Suprapubic skin (tissue), 4 donors: ENCODE results near the gene ARSJ. TPM values are rescaled to one million over a fixed set of nuclear protein-coding genes. Genes with fewer than 3 reads are reported as not detected.

Source experiments
- DNase-seq, 2 donors: peaks; one replicate each; pipeline ENCODE4 v3.0.0-alpha.2; 2019; ENCODE audit warnings: low spot score in 2 of 2
- H3K27ac ChIP-seq: fragments of 200-600 bp; sonication (generic); one replicate; pipeline ENCODE4 v1.5.1; 2019
- H3K27me3 ChIP-seq: fragments of 200-600 bp; sonication (generic); one replicate; pipeline ENCODE4 v1.5.1; 2019
- H3K36me3 ChIP-seq: fragments of 200-600 bp; sonication (generic); one replicate; pipeline ENCODE4 v1.5.1; 2019
- H3K4me1 ChIP-seq: fragments of 200-600 bp; sonication (generic); one replicate; pipeline ENCODE4 v1.5.1; 2019
- H3K4me3 ChIP-seq: fragments of 200-600 bp; sonication (generic); one replicate; pipeline ENCODE4 v1.5.1; 2019; ENCODE audit warnings: mild to moderate bottlenecking
- H3K9me3 ChIP-seq: fragments of 200-600 bp; sonication (generic); one replicate; pipeline ENCODE4 v1.5.1; 2019
- EP300 ChIP-seq: sonication (generic); formaldehyde crosslinking; IDR thresholded peaks from one replicate; pipeline ENCODE4 v1.6.1; 2017; ENCODE audit warnings: antibody characterized with exemption
- POLR2A ChIP-seq, 2 donors: fragments of 450-650 bp; IDR thresholded peaks; one replicate each; pipeline ENCODE4 v1.6.1; 2017; ENCODE audit warnings: antibody characterized with exemption in 2 of 2, mild to moderate bottlenecking in 2 of 2, moderate library complexity in 2 of 2
- POLR2AphosphoS5 ChIP-seq, 3 donors: sonication (generic); formaldehyde crosslinking; IDR thresholded peaks; one replicate each; pipeline ENCODE4 v1.6.1; 2017; ENCODE audit warnings: antibody characterized with exemption in 3 of 3
- WGBS: methylation state at CpG from one replicate; pipeline ENCODE4 v1.1.5; 2018; 5-methylcytosine and 5-hydroxymethylcytosine counted together
- total RNA-seq, 4 donors: library from RNA; depleted of rRNA; stranded (reverse); fragments of >200 nt; gene quantifications; one replicate each; pipeline ENCODE4 v1.1.0, GENCODE V29; 2016
- TF ChIP-seq, protein P1 (sequence below), 2 donors: fragments of 200-600 bp in 1 of 2; fragments of 450-650 bp in 1 of 2; sonication (generic) in 1 of 2; IDR thresholded peaks; one replicate each; pipeline ENCODE4 v1.5.1; 2016 to 2019; ENCODE audit warnings: antibody characterized with exemption in 2 of 2, mild to moderate bottlenecking in 1 of 2, moderate library complexity in 1 of 2

ARSJ gene
- total RNA-seq, 4 donors from 2014 or later, result 1.6 to 3.9 (median 3.2) TPM

DNA sequence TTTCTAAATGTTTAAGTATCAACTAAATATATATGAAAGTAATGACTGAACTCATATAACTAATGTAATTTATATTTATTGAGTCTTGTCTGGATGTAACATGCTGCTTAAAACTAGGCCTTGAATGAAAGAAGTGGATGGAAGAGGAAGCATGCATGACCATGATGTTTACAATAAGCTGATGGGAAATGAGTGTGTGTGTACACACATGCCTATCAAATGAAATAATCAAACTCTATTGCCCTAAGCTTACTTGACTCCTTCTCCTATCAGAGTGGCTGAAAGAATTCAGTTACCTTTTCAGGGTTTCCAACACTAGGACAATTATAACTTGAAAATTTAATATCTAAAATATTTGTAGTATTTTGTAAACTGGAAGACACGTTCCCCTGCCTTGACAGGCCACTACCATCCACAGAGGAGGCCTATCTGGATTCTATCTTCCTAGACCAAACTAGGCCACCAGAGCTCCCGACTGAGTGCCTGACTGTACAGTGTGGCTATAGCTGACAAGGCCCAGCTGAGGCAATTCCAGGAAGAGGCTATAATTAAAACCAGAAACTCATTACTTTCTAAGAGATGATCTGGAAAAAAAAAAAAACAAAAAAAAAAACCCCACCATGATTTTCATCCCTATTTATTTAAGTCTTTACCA lies 7.6 kb downstream of the ARSJ start:
- H3K36me3 ChIP-seq, result no peaks in the 10 kb centered on the region
- no peaks in the 10 kb centered on the region for H3K27me3 ChIP-seq
- H3K4me3 ChIP-seq, result no peak overlapping the region
- 77% methylated on average over 2 of the region's 2 CpGs for WGBS
- DNase-seq, result no peak
- H3K9me3 ChIP-seq, result no peaks in the 10 kb centered on the region
- H3K27ac ChIP-seq, result no peak overlapping the region
- TF ChIP-seq, protein P1, sequence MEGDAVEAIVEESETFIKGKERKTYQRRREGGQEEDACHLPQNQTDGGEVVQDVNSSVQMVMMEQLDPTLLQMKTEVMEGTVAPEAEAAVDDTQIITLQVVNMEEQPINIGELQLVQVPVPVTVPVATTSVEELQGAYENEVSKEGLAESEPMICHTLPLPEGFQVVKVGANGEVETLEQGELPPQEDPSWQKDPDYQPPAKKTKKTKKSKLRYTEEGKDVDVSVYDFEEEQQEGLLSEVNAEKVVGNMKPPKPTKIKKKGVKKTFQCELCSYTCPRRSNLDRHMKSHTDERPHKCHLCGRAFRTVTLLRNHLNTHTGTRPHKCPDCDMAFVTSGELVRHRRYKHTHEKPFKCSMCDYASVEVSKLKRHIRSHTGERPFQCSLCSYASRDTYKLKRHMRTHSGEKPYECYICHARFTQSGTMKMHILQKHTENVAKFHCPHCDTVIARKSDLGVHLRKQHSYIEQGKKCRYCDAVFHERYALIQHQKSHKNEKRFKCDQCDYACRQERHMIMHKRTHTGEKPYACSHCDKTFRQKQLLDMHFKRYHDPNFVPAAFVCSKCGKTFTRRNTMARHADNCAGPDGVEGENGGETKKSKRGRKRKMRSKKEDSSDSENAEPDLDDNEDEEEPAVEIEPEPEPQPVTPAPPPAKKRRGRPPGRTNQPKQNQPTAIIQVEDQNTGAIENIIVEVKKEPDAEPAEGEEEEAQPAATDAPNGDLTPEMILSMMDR (IDR thresholded peaks at IDR 0.05), result no peak
- no peak for TF ChIP-seq EP300
- no peak for TF ChIP-seq POLR2A (IDR thresholded peaks at IDR 0.05)
- TF ChIP-seq POLR2AphosphoS5 (IDR thresholded peaks at IDR 0.05), result no peak
- H3K4me1 ChIP-seq, result peaks cover 3% of the 10 kb centered on the region

DNA sequence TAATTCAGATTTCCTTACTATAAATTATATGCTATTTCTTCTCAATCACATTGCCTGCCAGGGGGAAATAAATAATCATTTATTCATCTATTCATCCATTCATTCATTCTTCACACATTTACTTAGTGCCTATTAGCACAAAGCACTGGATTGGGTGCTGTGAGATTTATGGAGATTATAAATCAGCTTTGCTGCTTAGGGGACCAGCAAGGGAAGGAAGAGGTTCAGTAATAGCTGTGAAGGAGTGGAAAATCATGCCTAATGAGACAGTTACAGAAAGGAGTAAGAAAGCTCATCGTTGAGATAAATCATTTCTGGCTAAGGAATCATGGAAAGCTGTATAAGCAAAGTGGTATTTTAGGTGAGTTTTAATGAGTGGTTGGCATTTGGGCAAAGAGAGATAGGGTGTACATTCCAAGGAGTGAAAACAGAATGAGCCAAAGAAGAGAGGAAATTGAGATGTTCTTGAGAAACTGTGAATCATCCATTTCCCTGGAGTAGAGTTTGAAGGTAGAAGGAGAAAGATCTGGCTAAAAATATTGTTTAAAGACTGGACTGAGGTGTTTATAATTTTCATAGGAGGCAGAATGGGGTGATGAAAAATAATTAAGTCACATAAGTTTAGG lies 9.6 kb downstream of the ARSJ start:
- no peaks in the 10 kb centered on the region for H3K4me1 ChIP-seq
- no peaks in the 10 kb centered on the region for H3K9me3 ChIP-seq
- H3K36me3 ChIP-seq, result no peaks in the 10 kb centered on the region
- H3K27me3 ChIP-seq, result no peaks in the 10 kb centered on the region
- DNase-seq, result no peak
- no peak for TF ChIP-seq POLR2AphosphoS5 (IDR thresholded peaks at IDR 0.05)
- no peak for TF ChIP-seq POLR2A (IDR thresholded peaks at IDR 0.05)
- TF ChIP-seq EP300, result no peak
- TF ChIP-seq, protein P1 (IDR thresholded peaks at IDR 0.05), result no peak
- no peak overlapping the region for H3K4me3 ChIP-seq
- no peak overlapping the region for H3K27ac ChIP-seq
- WGBS, result 54% methylated on average over 1 of the region's 1 CpG

DNA sequence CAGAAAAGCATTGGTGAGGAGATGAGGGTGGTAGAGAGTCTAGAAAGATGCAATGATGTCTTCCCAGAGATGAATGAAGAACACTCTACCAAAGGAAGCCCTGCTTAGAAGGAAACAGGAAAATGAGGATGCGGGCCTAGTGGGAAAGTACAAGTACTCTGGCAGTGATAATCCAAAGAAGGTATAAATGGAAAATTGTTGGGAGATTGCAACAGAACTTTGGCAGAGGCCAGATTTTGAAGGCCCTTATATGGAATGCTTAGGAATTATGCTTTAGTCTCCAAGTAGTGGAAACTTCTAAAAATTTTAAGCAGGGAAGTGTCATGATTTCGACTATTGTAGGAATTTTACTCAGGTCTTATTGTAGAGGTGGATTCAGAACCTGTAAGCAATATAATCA lies 11.0 kb downstream of the ARSJ start:
- Histone ChIP-seq H3K27me3 (no peaks in the 10 kb centered on the region), H3K9me3 (no peaks in the 10 kb centered on the region), H3K4me3 (no peak overlapping the region), H3K27ac (no peak overlapping the region), H3K4me1 (no peaks in the 10 kb centered on the region), H3K36me3 (no peaks in the 10 kb centered on the region)
- WGBS, result 81% methylated on average over 2 of the region's 2 CpGs
- DNase-seq, result no peak
- TF ChIP-seq EP300 (no peak), POLR2AphosphoS5 (IDR thresholded peaks at IDR 0.05) (no peak), POLR2A (IDR thresholded peaks at IDR 0.05) (no peak)
- TF ChIP-seq, protein P1 (IDR thresholded peaks at IDR 0.05), result no peak

DNA sequence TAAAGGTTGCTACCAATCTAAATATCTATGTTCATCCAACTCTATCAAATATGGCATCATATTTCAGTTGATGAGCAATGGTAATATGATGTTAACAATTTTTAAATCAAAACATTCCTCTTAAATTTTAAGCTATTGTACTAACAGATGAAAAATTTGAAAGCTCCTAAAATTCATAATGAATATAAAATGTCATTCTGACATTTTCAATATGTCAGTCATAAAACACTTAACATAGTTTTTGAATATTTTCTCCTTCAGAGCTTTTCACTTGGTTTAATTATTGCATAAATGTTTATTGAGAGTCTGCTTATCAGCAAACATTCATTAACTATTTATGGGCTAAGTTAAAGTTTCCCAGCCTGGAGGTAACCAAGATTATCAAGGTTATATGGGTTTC lies 11.8 kb downstream of the ARSJ start:
- Histone ChIP-seq H3K4me3 (no peak overlapping the region), H3K27ac (no peak overlapping the region), H3K9me3 (no peaks in the 10 kb centered on the region), H3K27me3 (no peaks in the 10 kb centered on the region), H3K36me3 (no peaks in the 10 kb centered on the region), H3K4me1 (no peaks in the 10 kb centered on the region)
- TF ChIP-seq, protein P1 (IDR thresholded peaks at IDR 0.05), result no peak
- no peak for TF ChIP-seq EP300
- TF ChIP-seq POLR2AphosphoS5 (IDR thresholded peaks at IDR 0.05), result no peak
- TF ChIP-seq POLR2A (IDR thresholded peaks at IDR 0.05), result no peak
- no peak for DNase-seq

DNA sequence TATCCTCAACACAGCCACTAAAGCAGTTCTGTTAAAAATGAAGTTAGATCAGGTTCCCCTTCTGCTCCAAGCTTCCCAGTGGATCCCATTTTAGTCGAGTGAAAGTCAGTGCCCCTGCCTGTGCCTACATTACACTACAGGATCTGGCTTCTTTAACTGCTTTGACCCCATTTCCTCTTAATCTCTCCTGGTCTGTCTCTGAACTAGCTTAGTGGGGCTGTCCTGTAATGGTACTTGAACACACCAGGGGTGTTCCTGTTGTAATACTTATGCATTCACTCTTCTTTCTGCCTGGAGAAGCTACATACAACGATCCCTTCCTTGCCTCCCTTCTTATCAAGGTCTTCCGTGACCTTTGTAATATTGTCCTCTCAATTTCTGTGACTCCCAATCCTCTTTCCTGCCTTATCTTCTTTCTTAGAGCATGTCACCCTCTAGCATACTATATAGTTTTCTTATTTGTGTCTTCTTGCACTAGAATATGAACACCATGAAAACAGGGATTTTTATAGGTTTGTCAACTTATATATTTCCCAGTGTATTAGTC lies 16.7 kb downstream of the ARSJ start:
- 94% methylated on average over 3 of the region's 3 CpGs for WGBS

More for the DNA sequence above, 16.7 kb downstream of the ARSJ start:
- TF ChIP-seq POLR2A (IDR thresholded peaks at IDR 0.05) (no peak), POLR2AphosphoS5 (IDR thresholded peaks at IDR 0.05) (no peak), EP300 (no peak)
- TF ChIP-seq, protein P1 (IDR thresholded peaks at IDR 0.05), result no peak
- Histone ChIP-seq H3K4me1 (peaks cover 7% of the 10 kb centered on the region), H3K27me3 (no peaks in the 10 kb centered on the region), H3K4me3 (no peak overlapping the region), H3K27ac (no peak overlapping the region), H3K36me3 (no peaks in the 10 kb centered on the region), H3K9me3 (no peaks in the 10 kb centered on the region)
- DNase-seq, result no peak
